ENCODE results near the gene SQOR.

Gene SQOR

DNA sequence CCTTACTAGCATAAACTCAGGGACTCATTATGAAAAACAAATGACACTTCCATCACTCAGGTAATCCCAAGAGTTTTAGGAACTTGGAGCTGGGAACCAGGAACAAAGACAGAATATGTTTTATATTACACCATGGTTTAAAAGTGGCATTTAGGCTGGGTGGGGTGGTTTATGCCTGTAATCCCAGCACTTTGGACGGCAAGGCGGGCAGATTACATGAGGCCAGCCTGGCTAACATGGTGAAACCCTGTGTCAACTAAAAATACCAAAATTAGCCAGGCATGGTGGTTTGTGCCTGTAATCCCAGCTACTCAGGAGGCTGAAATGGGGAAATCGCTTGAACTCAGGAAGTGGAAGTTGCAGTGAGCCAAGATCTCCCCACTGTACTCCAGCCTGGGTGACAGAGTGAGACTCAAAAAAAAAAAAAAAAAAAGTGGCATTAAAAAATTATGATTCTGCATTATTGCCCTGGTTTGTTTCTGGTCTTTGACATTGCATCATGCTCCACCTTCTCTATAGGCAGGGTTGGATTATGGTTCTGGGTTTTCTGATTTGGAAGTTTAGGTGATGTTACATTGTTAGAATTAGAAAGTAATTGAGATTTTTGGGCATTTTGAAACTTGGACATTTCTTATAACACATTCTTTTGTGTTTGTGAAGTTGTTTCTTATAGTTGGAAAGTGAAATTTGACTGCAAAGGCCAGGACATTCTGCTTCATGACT lies 19.0 kb downstream of the SQOR start:
- H3K27ac ChIP-seq, result no peak overlapping the region
- TF ChIP-seq ZFX (IDR thresholded peaks at IDR 0.05) (no peak), CTCF (conservative IDR thresholded peaks at IDR 0.05) (no peak)

- no peak for TF ChIP-seq CTCF (conservative IDR thresholded peaks at IDR 0.05)
- no peak for TF ChIP-seq ZFX (IDR thresholded peaks at IDR 0.05)
These were observed 19.9 kb downstream of the SQOR start for GRCh38 chr15:45654749-45655148.

GRCh38 chr15:45657254-45657653 lies 22.4 kb downstream of the SQOR start:
- H3K27ac ChIP-seq, result no peak overlapping the region
- no peak for TF ChIP-seq ZFX (IDR thresholded peaks at IDR 0.05)
- TF ChIP-seq CTCF (conservative IDR thresholded peaks at IDR 0.05), result no peak

More at GRCh38 chr15:45654749-45655148, 19.9 kb downstream of the SQOR start:
- H3K27ac ChIP-seq, result no peak overlapping the region

GRCh38 chr15:45657764-45658545 lies 23.1 kb downstream of the SQOR start:
- H3K27ac ChIP-seq, result no peak overlapping the region
- no peak for TF ChIP-seq CTCF (conservative IDR thresholded peaks at IDR 0.05)
- TF ChIP-seq ZFX (IDR thresholded peaks at IDR 0.05), result no peak

DNA sequence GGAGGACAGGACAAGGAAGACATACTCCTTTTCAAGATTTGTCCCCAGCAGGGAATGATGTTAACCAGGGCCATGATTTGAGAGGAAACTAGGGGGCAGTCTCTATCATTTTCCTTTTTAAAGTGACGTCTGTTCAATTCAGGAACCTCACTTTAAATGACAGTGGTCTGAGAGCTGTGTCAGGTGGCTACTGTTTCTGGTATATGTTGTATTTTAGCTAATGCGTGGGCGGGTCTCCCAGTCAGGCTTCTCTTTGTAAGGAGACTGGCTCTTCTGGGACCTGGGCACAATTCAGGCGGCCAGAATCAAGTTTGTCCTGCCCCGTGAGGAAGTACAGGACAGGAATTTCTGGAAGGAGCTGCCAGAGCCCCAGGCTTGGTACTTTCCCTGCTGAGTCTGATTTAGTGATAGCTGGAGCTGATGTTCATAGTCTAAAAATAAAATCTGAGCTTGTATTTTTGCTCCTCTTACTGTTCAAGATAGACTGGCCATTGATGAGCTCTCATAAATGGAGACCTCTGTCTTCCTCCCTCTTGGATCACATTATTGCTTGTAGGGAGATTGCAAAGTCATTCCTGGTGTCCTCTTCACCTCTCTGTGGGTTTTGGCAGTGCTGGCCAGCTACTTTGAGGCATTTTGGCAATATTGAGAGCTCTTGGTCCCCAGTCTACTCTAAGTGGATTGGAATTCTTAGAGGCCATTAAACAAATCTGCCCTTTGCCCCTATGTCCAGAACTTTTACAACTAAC lies 25.6 kb downstream of the SQOR start:
- H3K27ac ChIP-seq, result peak overlapping the region; percentile 71
- TF ChIP-seq CTCF (conservative IDR thresholded peaks at IDR 0.05), result peak; percentile 24
- TF ChIP-seq ZFX (IDR thresholded peaks at IDR 0.05), result no peak

DNA sequence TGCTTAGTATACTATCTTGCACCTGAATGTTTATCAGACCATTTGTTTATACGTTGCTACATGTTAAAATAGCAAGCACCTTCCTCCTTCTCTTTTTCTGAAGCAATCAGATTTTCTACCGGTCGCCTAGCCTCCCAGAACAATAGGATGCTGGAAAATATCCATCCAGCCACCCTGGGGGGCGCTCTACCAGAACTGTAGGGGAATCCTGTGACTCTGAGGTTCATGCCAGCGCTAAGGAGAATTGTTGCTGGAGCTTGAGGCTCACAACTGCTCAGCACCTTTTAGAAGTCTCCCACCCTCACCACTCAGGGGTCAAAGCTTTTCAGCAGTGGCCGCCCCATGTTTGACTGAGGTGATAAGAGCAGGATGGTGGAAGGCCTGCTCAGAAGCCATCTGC lies 27.5 kb downstream of the SQOR start:
- H3K27ac ChIP-seq, result no peak overlapping the region
- TF ChIP-seq CTCF (conservative IDR thresholded peaks at IDR 0.05), result no peak
- TF ChIP-seq ZFX (IDR thresholded peaks at IDR 0.05), result no peak

DNA sequence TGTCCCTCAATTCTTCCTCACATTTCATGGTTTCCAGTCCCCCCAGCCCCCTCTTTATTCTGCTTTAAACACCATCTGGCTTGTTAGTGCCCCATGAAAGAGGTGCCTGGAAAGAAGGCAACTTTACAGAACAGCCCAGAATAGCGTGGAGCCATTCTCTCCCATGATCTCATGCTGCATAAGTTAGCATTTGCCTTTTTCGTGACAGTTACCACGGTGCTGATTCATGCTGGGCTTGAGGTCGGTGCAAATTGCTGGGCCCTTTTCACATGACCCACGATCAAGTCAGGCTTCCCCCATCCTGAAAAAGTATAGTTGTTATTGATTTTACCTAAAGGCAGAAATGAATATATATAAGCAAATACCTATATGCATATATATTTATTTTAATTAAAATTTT lies 29.6 kb downstream of the SQOR start:
- H3K27ac ChIP-seq, result no peak overlapping the region
- TF ChIP-seq ZFX (IDR thresholded peaks at IDR 0.05) (no peak), CTCF (conservative IDR thresholded peaks at IDR 0.05) (no peak)
